ACHN (cell line): ENCODE measurements around the gene GAS2L3.
"Not testable (repeated sequence)": the region's sequence is repeated elsewhere in the genome, so short reads cannot be mapped to it uniquely, and the experiment has no call there.

Source experiments
- DNase-seq: peaks from one replicate; pipeline ENCODE4 v3.0.0-alpha.2; 2015
- in situ Hi-C: cut with HindIII; loops from 2 replicates; pipeline ENCODE4 v1.10.0; 2017; ENCODE audit warnings: low sequenced_read_pairs, low pct_ligation_motif_present, low pct_unique_long_range_greater_than_20kb

The GAS2L3 gene

DNA sequence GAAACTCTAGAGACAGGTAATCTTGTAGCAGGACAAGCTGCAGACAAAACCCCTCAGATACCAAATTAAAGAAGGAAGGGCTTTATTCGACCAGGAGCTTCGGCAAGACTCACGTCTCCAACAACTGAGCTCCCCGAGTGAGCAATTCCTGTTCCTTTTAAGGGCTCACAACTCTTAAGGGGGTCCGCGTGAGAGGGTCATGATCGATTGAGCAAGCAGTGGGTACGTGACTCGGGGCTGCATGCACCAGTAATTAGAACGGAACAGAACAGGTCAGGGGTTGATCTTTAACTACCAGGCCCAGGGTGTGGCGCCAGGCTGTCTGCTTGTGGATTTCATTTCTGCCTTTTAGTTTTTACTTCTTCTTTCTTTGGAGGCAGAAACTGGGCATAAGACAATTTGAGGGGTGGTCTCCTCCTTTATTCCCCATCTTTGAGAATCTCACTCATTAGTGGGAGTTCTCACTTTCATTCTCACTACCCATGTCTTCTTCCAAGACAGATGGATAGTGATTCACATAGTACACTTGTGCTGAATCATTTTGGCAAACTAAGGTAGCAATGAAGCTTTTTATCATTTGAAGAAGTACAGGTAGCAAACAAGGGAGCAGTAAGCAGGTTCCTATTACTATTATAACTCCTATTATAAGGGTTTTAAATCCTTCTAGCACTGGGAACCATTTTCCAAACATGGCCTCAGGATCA is 59.8 kb downstream of the GAS2L3 start:
- in situ Hi-C loops: not testable (repeated sequence)

DNA sequence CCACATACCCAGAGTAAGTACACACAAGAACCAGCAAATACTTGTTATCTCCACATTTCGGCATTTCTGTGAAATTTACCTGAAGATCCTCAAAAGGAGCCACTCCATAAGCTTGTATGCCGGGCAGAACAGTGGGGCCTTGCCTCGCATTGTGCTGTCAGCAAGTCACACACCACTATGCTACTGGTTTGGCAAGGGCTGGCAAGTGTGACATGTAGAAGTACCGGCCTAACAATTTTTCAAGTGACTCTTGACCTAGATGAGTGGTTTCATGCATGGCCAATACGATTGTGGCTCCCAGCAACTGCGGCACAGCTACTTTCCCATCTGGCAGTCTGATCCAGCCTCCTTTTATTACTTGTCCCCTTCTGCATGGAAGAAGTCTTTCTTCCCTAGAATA is 69.8 kb downstream of the GAS2L3 start:
- no peak for DNase-seq
- in situ Hi-C loops: no loop called here

More for the DNA sequence above, 59.8 kb downstream of the GAS2L3 start:
- peak; percentile 66 for DNase-seq

DNA sequence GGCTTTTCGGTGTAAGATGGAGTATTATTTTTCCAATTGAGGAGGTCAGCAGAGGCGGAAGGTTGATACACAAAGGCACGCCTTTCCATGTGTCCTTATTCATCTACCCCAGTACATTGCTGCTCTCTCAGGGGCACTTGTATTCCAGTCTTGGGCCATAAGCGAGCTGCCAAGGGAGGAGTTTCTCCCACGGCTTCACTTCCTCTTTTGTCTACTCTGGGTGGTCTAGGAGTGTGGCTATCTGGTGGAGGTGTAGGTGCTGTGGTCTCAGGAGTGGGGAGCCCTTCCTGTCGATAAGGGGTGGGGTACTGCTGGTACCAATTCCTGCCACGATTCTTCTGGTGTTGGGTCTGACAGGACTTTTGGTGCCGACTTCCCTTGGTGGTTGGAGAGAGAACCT is 73.4 kb downstream of the GAS2L3 start:
- in situ Hi-C loops: no loop called here
- no peak for DNase-seq

DNA sequence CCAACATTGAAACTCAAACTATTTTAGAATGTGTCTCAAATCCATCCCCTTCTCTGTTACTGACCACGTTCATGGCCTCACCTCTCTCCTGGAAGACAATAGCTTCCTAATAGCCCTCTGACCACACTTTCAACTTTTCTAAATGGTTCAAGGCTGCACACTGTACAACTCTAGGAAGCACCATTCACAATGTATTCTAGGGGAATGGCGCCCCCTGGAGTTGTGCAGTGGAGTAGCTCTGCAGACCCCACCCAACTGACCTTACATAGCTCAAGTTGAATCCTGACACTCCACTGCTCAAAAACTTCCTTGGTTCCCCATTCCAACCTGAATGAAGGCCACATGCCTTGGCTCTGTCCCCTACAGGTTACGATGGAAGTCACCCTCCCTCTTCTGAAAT is 77.6 kb downstream of the GAS2L3 start:
- in situ Hi-C loops: no loop called here
- no peak for DNase-seq

DNA sequence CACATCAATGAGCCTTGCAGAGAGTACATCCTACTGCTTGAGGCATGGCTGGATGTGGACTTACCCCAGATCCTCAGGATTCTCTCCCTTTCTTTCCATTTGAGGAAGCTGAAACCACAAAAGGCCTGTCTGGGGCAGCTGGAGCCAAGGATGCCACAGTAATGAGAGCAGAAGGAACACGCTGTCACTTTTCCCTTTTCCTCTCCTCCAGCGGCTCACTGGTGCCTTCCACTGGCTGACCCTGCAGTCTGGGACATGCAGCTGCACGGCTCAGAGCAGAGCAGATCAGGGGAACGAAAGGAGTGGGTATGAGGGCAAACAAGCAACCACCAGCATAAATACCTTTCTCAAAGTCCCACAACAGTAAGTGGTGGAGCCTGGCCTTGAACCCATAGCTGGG is 78.2 kb downstream of the GAS2L3 start:
- in situ Hi-C loops: no loop called here
- DNase-seq: no peak

DNA sequence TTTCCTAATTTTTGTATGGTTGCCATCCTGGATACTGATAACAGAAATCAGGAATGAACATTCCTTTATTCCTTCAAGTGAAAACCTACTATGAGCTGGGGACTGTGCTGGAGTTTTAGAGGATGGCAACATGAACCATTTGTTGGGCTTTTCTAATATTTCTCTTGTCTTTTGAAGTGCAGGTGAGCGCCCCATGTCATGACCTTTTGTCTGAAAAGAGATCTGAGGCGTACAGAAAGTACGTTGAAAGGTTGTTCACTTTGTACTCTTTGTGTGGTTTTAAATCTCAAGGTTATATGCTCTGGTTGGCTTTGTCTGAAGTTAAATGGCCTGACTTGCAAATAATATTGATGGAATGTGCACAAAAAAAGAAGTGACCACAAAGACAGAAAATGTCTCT is 79.0 kb downstream of the GAS2L3 start:
- in situ Hi-C loops: no loop called here
- DNase-seq: no peak

DNA sequence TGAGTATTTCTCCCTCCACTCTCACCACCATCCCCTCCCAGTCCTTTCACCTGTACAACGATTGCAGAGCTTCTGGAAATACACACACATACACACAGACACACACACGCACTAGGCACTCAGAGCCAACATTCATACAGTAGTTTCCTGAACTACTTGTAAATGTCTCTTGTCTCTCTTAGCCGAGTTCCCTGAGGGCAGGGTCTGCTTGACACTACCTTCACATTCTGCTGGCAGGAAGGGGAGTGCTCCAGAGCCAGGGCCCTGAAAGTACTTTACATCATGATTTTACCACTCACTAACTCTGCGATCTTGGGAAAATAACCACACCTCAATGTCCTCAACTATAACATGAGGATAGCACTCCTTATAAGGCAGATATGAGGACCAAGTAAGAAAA is 82.7 kb downstream of the GAS2L3 start:
- in situ Hi-C loops: no loop called here
- no peak for DNase-seq

DNA sequence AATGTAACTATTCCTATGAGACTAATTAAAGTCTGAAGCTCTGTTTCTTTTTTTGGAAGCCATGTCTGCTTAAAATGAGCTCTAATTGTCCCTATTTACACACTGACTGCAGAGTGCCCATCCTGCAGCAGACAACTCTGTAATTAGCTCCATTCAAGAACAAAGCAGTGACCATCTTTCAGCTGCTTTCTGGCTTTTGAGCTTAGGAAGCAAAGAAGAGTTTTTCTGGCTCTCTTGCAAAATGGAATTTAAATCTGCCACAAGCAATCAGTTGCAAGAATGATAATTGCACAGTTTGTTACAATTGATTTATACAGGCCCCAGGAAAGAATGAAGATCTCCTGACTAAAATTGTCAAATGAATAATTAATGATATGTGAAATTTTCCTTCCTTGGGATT is 83.4 kb downstream of the GAS2L3 start:
- in situ Hi-C loops: no loop called here

DNA sequence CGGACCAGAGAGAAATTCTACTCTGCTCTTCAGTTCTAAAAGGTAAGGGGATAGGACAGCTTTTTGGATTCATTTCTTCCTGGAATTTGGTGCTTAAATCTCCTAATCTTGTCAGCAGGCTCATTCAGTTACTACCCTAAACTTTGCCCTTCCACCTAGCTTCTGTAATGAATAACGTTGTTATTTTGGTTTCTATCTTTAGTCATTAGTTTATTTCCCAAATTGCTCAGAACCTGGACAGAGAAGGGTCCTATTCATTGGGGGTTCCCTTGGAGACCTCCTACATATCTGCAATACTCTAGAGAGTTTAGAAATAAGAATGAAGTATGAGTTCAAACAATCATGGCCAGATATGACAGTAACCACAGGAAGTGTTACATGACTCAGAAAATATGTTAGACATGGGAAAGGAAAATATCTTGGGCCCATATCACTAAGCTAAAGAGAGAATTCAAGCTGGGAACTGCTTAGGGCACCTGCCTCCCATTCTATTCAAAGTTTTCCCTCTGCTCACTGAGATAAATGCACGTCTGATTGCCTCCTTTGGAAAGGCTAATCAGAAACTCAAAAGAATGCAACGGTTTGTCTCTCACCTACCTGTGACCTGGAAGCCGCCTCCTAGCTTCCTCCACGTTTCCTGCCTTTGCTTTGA is 87.9 kb downstream of the GAS2L3 start:
- peak; percentile 22 for DNase-seq
- in situ Hi-C loops: no loop called here

More for the DNA sequence above, 83.4 kb downstream of the GAS2L3 start:
- DNase-seq: no peak

DNA sequence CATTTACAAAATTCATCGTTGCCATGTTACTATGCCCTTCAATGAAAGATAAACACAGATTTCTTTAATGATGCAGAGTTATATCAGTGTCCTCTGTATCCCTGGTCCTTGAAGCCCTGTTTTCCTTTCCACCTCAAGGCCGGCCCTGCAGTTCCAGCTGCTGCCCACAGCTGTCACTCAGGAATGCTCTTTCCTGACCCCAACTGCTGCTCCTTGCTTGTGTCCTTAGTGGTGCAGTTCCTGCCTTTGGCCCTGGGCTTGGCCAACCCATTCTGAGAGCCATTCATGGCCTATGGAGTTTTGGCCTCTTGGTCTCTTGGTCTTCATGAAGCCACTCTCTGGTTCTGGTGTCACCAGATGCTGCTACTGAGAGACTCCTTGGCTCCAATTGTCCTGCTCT is 93.1 kb downstream of the GAS2L3 start:
- in situ Hi-C loops: no loop called here
- DNase-seq: no peak

DNA sequence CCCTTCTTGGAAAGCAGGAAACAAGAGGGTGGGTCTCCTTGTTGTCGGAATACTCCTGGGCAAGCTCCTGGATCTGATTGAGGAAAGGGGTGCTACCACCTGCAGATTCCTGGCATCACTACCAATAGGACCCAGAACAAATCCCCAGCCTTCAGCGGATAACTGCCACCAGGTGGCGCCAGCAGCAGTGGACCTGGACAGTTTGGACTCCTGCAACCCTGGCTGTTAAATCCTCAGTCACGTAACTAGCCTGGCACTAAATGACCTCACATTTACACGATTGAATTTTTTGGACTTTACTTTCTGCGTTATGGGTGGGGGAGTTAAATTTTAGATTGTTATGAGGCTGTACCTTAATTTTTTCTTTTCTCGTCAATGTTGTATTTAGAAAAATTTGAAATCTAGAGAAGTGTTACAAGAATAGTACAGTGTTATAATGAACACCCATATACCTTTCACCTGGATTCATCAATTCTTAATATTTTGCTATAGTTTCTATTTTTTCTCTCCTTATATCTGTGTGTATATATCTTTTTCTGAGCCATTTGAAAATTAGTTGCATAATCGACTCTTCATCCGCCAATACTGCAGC is 95.6 kb downstream of the GAS2L3 start:
- peak; percentile 85 for DNase-seq
- in situ Hi-C loops: no loop called here

DNA sequence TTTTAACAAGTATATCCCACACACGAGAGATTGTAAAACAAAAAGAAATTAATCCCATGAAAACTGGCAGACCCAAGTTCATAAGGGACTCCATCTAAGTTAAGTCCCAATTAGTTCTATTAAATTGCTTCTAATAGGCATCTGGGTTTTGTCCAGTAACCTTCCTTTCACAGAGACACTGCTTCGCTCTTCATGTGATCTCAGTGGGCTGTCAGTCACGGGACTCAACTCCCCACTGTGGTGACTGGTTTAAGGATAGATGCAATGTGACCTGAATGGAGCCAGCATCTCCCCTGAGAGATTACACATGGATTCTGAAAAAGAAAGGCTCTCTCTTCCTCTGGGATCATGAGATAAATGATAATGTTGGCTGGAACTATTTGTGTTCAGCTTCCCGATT is 96.4 kb downstream of the GAS2L3 start:
- DNase-seq: no peak
- in situ Hi-C loops: no loop called here

DNA sequence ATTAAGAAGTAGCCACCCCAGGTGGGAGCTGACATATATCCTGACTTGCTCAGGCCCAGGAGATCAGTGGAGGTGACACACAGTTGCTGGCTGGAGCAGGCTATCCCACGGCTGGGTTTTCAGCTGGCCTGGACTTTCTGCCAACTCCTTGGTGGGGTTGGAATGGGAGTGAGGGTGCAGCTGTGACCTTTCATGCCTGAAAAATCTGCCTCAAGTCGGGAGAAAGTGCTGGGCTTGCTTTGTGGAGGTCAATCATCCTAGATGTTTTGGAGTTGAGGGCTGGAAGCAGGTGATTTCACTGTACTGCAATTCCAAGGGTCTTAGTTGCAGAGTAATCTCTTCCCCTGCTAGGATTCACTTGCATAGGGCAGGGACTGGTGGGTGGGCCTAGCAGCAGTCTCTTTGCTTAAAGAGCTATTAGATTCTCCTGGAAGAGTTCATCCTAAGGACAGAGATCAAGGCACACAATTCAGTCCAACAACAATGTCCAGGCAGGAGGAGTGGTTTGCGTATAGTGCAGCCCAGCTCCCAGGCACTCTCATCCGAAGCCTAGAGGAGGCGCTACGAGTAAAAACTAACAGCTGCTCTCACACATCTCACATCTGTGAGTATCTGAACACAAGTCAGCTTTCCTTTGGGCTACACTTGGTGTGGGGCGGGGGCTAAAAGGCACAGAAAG is 98.1 kb downstream of the GAS2L3 start:
- in situ Hi-C loops: no loop called here
- DNase-seq: no peak

DNA sequence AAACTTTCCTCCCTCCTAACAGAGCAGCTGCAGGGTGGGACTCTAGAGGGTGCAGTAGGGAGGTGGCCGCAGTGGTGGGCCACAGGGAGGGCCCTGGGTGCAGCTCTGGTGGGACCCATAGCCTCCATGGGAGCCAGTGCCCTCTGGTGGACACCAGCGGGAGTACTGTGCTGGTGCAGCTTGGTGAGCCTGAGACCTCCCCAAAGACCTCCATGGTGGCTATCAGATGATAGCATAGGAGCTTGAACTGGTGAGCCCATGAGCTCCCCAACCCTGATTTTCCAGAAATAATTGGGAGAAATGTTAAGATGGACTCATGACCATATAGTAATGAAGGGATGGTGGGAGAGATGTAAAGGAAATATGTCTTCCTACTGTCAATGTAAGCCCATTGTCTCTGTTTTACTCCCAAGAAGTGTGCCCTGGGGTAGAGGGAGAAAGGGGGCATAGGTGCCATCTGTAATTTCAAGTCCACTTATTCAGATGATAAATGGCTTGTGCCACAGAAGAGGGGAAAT is 98.7 kb downstream of the GAS2L3 start:
- in situ Hi-C loops: no loop called here
- peak; percentile 55 for DNase-seq

DNA sequence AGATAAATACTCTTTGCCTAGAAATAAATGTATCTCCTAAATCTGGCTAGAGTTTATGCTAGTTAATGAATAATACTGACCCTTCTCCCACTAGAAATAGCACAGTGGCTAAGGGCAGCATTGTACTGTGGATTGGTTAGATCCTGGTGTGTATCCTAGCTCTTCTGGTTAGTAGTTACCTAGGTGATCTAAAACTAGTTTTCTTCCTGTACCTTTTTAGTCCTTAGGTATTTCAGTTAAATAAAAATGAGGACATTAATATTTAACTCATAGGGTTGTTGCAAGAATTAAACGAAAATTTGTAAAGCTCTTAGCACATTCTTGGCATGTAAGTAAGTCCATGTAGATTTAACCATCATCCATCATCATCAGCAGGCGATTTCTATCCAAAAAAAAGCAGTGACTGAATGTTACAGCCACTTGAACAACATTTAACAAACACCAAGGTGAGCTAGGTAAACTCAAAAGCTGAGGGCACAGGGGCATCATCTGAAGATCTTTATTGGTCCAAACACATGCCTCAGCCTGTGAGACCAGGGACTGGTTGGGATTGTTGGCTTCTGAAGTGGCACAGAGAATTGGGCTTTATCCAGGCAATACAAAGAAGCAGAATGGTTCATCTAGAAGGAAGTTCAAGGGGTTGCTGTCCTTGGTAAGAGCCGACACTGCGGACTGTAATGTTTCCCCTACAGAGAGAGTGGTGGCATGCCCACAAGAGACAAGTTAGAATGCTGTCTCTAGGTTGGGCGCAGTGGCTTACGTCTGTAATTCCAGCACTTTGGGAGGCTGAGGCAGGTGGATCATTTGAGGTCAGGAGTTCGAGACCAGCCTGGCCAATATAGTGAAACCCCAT is 100.8 kb downstream of the GAS2L3 start:
- in situ Hi-C loops: no loop called here
- no peak for DNase-seq
